ENCODE results near the gene GNG7.

DNA sequence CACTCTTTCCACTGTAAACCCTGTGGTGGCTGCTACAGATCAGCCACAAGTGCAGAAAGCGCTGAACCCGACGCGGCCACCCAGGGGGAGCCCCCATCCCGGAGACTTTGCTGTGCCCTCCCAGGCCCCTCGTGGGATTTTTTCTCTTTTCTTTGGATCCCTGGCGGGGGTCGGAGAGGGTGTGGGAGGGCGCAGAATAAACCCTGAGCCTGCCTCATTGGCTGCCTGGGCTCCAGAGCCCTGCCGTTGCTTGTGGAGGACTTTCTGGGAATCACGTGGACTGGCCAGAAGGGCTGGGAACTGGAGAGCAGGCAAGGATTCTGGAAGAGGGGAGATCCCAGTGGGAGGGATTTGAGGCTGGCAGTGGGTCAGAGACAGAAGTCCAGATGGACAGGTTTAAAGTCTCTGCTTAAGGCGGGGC, 201.6 kb downstream of the GNG7 start:
- no peak for TF ChIP-seq GLIS3 (CRISPR knock-in tag; IDR thresholded peaks at IDR 0.05)
- TF ChIP-seq, protein P1, sequence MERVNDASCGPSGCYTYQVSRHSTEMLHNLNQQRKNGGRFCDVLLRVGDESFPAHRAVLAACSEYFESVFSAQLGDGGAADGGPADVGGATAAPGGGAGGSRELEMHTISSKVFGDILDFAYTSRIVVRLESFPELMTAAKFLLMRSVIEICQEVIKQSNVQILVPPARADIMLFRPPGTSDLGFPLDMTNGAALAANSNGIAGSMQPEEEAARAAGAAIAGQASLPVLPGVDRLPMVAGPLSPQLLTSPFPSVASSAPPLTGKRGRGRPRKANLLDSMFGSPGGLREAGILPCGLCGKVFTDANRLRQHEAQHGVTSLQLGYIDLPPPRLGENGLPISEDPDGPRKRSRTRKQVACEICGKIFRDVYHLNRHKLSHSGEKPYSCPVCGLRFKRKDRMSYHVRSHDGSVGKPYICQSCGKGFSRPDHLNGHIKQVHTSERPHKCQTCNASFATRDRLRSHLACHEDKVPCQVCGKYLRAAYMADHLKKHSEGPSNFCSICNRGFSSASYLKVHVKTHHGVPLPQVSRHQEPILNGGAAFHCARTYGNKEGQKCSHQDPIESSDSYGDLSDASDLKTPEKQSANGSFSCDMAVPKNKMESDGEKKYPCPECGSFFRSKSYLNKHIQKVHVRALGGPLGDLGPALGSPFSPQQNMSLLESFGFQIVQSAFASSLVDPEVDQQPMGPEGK (CRISPR knock-in tag; IDR thresholded peaks at IDR 0.05; ENCODE audit: borderline replicate concordance) = no peak
- no peak for TF ChIP-seq CSDC2 (CRISPR knock-in tag; IDR thresholded peaks at IDR 0.05)
- no peak for TF ChIP-seq OSR1 (CRISPR knock-in tag; IDR thresholded peaks at IDR 0.05)
- no peak for TF ChIP-seq ZFP30 (CRISPR knock-in tag; IDR thresholded peaks at IDR 0.05)
- TF ChIP-seq, protein P2, sequence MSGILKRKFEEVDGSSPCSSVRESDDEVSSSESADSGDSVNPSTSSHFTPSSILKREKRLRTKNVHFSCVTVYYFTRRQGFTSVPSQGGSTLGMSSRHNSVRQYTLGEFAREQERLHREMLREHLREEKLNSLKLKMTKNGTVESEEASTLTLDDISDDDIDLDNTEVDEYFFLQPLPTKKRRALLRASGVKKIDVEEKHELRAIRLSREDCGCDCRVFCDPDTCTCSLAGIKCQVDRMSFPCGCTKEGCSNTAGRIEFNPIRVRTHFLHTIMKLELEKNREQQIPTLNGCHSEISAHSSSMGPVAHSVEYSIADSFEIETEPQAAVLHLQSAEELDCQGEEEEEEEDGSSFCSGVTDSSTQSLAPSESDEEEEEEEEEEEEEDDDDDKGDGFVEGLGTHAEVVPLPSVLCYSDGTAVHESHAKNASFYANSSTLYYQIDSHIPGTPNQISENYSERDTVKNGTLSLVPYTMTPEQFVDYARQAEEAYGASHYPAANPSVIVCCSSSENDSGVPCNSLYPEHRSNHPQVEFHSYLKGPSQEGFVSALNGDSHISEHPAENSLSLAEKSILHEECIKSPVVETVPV (CRISPR knock-in tag; IDR thresholded peaks at IDR 0.05) = no peak
- no peak for TF ChIP-seq ESRRG (CRISPR knock-in tag; IDR thresholded peaks at IDR 0.05)
- no peak for TF ChIP-seq ZC3H10 (CRISPR knock-in tag; IDR thresholded peaks at IDR 0.05)
- TF ChIP-seq ZNF565 (CRISPR knock-in tag; conservative IDR thresholded peaks at IDR 0.05; ENCODE audit: low read depth) = no peak
